Umbilical cord (tissue), 2 donors: ENCODE results near the gene NUP133. TPM values are rescaled to one million over a fixed set of nuclear protein-coding genes. Genes with fewer than 3 reads are reported as not detected.
"Not testable (repeated sequence)": the region's sequence is repeated elsewhere in the genome, so short reads cannot be mapped to it uniquely, and the experiment has no call there.

ENCODE experiments used
- DNase-seq: peaks from one replicate; pipeline ENCODE4 v3.0.0-alpha.2; 2015; ENCODE audit warnings: low spot score
- total RNA-seq: library from RNA; depleted of rRNA; stranded (reverse); fragments of >200 nt; gene quantifications from one replicate; pipeline ENCODE4 v1.2.3, GENCODE V29; 2014; ENCODE audit warnings: low replicate concordance; ENCODE audit not compliant: insufficient read depth

NUP133 gene
- total RNA-seq, 1 donor from 2014 or later, result 31.3 TPM

DNA sequence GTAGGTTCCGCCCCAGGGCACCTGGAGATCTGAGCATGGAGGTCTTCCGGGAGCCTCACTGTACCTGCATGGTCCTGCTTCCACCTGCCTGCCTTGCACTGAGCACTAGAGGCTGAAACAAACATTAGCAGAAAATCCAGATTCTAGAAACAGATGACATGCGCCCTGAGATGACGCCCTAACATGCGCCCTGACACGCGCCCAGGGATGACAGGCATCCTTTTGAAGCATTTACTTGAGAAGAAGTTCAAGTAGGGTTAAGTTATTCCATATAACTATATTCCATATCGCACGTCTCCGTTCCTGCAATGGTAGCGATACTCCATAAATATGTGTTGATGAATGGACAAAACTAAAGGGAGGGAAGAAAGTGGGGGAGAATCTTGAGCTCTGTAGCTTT, 87.9 kb downstream of the NUP133 start:
- DNase-seq, result no peak

DNA sequence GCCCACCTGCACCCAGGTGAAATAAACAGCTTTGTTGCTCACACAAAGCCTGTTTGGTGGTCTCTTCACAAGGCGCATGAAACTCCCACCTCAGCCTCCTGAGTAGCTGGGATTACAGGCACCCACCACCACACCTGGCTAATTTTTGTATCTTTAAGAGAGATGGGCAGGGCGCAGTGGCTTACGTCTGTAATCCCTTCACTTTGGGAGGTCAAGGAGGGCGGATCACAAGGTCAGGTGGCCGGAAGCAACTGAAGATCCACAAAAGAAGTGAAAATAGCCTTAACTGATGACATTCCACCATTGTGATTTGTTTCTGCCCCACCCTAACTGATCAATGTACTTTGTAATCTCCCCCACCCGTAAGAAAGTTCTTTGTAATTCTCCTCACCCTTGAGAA, 89.6 kb downstream of the NUP133 start:
- not testable (repeated sequence) for DNase-seq

DNA sequence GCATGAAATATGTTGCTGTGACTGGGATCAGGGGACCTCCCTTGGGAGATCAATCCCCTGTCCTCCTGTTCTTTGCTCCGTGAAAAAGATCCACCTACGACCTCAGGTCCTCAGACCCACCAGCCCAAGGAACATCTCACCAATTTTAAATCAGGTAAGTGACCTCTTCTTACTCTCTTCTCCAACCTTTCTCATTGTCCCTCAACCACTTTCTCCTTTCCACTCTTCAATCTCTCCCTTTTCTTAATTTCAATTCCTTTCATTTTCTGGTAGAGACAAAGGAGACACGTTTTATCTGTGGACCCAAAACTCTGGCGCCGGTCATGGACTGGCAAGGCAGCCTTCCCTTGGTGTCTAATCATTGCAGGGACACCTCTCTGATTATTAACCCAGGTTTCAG, 95.3 kb downstream of the NUP133 start:
- not testable (repeated sequence) for DNase-seq

DNA sequence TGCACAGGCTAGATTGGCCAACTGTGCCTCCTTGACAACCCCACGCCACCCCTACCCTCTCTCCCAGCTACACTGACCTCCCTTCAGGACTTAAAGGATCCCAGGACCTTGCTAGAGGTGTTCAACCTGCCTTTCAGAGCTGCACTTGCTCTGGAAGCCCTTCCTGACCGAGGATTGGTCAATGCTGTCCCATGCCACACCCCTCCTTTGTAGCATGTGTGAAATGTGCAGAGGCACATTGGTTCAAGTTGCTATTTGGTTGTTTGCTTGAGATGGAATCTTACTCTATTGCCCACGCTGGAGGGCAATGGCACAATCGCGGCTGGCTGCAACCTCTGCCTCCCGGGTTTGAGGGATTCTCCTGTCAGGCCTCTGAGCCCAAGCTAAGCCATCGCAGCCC, 96.1 kb downstream of the NUP133 start:
- no peak for DNase-seq

DNA sequence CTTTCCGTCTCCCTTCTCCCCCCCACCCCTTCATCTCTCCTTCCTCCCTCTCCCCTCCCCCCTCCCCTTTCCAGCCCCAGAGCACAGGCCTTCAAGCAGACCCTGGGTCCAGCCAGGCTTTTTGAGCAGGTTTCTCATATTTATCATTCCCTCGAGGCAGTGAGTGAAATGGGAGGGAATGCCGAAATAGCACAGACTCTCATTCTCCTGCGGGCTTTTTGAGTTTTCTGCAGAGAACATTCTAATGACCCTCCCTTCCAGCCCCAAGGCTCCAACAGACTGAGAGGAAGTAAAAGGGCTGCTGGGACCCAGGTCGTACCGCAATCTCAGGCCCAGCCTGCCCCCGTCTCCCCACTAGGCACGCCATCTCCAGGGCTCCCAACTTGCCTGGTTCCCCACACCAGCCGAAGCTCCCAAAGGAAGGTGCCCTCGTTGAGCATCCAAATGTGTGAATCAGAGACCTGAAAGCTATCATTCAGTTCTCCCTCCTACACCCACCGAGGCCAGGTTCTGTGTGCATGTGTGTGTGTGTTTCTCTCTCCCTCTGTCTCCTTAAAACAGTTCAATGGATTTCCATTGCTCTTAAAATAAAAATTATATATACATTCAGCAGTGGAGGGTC, 96.6 kb downstream of the NUP133 start:
- DNase-seq, result no peak

DNA sequence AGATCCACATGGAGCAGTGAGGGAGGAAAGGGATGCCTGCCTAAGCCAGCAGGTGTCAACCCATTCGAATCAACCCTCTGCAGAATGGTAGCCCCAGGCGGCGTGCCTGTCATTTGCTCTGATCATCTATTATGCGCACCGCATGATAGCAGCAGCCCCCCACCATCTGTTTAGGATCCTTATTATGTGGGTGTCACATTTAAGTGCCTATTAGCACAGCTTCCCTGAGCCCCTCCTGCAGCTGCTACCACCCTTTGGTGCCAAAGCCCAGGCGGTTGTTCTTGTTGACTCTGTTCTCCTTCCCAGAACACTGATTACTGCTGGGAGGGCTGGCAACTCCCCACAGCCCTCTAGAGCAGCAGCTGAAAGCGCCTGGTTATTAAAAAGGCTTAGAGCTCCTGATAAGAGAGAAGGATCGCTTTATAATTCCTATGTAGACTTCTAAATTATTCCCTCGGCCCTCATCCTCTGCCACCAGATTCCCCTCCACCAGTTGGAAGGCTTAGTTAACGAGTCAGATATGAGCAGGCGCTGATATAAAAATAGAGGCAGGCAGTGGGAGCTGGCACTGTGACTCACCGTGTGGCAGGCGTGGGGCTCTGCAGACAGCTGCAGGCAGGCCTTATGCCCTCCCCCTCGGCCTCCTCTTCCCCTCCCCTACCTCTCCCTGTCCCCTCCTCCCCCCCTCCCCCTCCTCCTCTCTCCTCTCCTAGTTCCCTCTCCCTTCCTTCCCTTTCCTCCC, 97.3 kb downstream of the NUP133 start:
- peak; percentile 87 for DNase-seq

DNA sequence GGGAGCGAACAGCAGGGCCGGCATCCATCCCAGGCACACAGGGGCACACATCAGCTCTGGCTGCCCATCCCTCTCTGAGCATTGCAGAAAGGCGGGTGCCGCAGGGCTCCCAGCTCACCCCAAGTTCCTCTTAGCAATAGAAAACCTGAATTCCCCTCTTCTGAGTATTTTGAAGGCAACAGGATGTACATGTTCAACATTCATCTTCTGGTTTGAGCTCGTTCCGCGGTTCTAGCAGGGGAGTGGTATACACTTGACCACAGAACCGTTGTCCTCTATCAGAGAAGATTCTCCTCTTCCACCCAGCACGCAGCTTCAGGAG, 97.8 kb downstream of the NUP133 start:
- no peak for DNase-seq

- DNase-seq, result no peak
Observed at GRCh38 chr1:229409616-229410369, 98.3 kb downstream of the NUP133 start.

GRCh38 chr1:229408458-229409037, 99.6 kb downstream of the NUP133 start:
- DNase-seq, result peak; percentile 36

DNA sequence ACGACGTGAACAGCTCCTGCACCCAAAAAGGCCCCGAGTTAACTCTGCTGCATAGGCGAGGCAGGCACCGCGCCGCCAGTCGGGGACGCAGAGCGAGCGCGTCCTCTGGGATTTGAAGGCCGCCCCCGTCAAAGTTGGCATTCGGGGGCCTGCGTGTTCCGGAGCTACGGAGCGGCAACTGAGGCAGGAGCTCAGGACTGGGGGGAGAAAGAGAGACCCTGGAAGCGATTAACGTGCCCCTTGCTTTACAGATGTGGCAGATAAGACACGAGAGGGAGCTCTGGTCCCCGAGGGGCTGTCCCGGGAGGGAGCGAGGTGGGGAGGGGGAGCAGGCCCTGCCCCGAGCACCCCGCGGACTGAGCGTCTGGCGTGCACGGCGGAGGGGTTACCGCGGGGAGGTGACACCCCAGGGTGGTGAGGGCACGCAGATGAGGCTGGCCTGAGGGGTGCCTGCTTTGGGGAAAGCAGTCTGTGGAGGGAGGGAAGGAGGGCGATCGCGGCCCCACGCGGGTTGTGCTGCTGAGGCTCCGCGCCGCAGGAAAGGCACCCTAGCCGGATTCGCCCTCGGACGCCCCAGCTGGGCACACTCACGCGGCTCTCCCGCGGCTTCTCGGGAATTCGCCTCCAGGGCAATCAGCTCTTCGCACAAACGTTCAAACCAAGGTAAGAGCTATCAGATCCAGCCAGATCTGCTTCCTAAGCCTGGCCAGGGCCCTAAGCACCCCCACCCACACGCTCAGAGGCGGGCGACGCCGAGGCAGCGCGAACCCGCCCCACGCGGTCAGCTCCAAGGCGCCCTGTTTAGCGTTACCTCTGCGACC, 100.7 kb downstream of the NUP133 start:
- DNase-seq, result no peak

GRCh38 chr1:229406798-229407197, 101.3 kb downstream of the NUP133 start:
- peak; percentile 14 for DNase-seq

- no peak for DNase-seq
Observed at GRCh38 chr1:229403573-229403972, 104.6 kb downstream of the NUP133 start.

GRCh38 chr1:229402993-229403392, 105.1 kb downstream of the NUP133 start:
- DNase-seq, result no peak

DNA sequence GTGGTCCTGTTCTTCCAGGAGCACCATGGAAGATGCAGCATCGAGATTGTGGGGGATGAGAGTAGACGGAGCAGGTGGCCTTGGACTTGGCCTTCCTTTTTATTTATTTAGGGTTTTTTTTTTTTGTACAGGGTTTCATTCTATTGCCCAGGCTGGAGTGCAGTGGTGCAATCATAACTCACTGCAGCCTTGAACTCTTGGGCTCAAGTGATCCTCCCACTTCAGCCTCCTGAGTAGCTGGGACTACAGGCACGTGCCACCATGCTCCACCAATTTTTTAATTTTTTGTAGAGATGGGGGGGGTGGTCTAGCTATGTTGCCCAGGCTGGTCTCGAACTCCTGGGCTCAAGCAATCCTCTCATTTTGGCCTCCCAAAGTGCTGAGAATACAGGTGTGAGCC, 105.8 kb downstream of the NUP133 start:
- DNase-seq, result not testable (repeated sequence)

GRCh38 chr1:229397762-229398161, 110.4 kb downstream of the NUP133 start:
- no peak for DNase-seq

DNA sequence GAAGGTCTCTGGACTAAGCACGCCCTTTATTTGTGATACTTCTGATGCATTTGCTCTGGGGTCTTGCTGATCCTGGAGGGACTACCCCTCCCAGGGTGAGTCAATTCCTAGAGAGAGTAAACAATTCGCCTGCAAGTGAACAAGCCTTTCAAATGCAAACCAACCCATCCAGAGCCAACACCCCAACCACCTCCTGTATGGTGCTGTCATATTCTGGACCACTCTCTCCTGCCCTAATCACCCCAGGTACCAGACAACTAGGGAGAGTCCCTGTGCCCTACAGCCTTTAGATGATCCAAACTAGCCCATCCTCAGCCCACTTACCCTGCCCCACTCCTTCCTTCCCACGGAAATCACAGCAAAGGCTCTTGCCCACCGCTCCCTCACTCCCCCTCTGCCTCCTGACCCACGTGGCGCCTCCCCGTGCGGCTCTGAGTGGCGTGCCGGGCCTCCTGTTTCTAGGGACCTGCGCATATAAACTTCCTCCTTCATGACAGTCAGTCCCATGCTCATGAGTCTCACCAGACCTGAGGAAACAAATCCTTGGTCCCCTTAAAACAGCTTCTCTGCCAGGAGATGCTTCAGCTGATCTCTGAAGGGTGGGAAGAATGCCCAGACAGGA, 111.4 kb downstream of the NUP133 start:
- no peak for DNase-seq

DNA sequence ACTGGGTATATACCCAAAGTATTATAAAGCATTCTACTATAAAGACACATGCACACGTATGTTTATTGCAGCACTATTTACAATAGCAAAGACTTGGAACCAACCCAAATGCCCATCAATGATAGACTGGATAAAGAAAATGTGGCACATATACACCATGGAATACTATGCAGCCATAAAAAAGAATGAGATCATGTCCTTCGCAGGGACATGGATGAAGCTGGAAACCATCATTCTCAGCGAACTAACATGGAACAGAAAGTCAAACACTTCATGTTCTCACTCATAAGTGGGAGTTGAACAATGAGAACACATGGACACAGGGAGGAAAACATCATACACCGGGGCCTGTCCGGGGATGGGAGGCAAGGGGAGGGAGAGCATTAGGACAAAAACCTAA, 113.6 kb downstream of the NUP133 start:
- DNase-seq, result not testable (repeated sequence)

DNA sequence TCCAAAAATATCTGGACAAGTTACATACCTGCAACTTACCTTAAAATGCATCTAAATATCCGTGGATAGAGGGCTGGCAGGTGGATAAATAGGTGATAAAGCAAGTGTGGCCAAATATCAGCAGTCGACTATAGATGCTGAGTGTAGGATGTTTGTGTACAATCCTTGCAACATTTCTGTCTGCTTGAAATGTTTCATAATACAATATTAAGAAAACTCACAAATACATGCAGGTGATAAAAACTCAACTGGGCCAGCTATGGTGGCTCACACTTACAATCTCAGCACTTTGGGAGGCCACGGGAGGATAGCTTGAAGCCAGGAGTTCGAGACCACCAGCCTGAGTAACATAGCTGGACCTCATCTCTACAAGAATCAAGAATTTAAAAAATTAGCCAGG, 115.2 kb downstream of the NUP133 start:
- no peak for DNase-seq
